Measurements from ENCODE around the gene HDAC4. TPM values are rescaled to one million over a fixed set of nuclear protein-coding genes. Genes with fewer than 3 reads are reported as not detected.

The HDAC4 gene
- total RNA-seq, 1 donor from 2014 or later: 11.8 TPM

DNA sequence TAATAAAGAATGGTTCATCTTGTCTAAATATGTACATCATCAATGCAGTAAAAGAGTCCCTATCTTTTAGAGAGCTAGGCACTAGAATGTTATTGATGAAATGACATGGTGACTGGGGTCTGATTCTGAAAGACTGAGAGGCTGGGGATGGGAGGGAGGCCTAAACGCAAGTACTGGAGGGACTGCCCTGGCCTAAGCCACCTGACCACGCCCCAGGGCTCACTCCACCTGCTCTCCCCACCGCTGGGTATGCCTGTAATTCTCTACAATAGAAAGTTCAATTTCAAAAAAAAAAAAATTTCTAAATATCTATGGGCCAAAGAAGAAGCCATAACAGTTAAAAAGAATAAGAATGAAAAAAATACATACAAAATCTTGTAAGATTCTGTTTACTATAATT lies 194.0 kb downstream of the HDAC4 start:
- Histone ChIP-seq H3K9ac (ENCODE audit: low read length) (no peak overlapping the region), H3K4me2 (ENCODE audit: low read length) (no peak overlapping the region), H3K27me3 (ENCODE audit: insufficient read depth, low read length) (peaks cover 8% of the 10 kb centered on the region), H3K27ac (ENCODE audit: low read depth, low read length) (no peak overlapping the region), H3K4me3 (ENCODE audit: insufficient read depth, low read depth, low read length) (no peak overlapping the region), H2AFZ (ENCODE audit: low read depth, low read length) (no peak overlapping the region), H3K79me2 (ENCODE audit: insufficient read depth, low read length) (no peaks in the 10 kb centered on the region), H3K36me3 (ENCODE audit: insufficient read depth, low read length) (no peaks in the 10 kb centered on the region), H4K20me1 (ENCODE audit: insufficient read depth, low read length) (peaks cover 49% of the 10 kb centered on the region), H3K4me1 (ENCODE audit: insufficient read depth, low read length) (no peaks in the 10 kb centered on the region), H3K9me3 (ENCODE audit: insufficient read depth, low read depth, low read length) (no peaks in the 10 kb centered on the region)
- Mint-ChIP-seq H3K36me3 (ENCODE audit: low read depth, unreplicated experiment) (no peaks in the 10 kb centered on the region), H3K4me1 (ENCODE audit: low read depth, unreplicated experiment) (peaks cover 7% of the 10 kb centered on the region), H3K4me3 (ENCODE audit: unreplicated experiment) (no peak overlapping the region), H3K27me3 (ENCODE audit: low read depth, unreplicated experiment) (no peaks in the 10 kb centered on the region), H3K9me3 (ENCODE audit: unreplicated experiment) (no peaks in the 10 kb centered on the region), H3K27ac (ENCODE audit: unreplicated experiment) (no peak overlapping the region)
- TF ChIP-seq, protein P1, sequence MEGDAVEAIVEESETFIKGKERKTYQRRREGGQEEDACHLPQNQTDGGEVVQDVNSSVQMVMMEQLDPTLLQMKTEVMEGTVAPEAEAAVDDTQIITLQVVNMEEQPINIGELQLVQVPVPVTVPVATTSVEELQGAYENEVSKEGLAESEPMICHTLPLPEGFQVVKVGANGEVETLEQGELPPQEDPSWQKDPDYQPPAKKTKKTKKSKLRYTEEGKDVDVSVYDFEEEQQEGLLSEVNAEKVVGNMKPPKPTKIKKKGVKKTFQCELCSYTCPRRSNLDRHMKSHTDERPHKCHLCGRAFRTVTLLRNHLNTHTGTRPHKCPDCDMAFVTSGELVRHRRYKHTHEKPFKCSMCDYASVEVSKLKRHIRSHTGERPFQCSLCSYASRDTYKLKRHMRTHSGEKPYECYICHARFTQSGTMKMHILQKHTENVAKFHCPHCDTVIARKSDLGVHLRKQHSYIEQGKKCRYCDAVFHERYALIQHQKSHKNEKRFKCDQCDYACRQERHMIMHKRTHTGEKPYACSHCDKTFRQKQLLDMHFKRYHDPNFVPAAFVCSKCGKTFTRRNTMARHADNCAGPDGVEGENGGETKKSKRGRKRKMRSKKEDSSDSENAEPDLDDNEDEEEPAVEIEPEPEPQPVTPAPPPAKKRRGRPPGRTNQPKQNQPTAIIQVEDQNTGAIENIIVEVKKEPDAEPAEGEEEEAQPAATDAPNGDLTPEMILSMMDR (IDR thresholded peaks at IDR 0.05; ENCODE audit: insufficient read depth, low read depth, low read length): no peak
- TF ChIP-seq EZH2 (IDR thresholded peaks at IDR 0.05; ENCODE audit: insufficient read depth, low read length): no peak
- FAIRE-seq (no peak), DNase-seq (ENCODE audit: low read depth) (no peak)

DNA sequence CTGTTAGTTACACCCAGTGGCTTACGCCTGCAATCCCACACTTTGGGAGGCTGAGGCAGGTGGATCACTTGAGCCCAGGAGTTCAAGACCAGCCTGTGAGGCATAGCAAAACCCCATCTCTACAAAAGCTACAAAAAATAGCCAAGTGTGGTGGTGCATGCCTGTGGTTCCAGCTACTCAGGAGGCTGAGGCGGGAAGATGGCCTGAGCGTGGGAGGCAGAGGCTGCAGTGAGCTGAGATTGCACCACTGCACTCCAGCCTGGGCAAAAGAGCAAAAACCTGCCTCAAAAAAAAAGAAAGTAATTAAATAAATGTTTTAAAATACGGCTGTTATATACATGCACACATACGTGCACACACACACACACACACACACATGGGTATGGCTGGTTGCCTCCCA lies 194.8 kb downstream of the HDAC4 start:
- DNase-seq (ENCODE audit: low read depth): no peak
- no peak overlapping the region for H3K9ac ChIP-seq (ENCODE audit: low read length)
- H4K20me1 ChIP-seq (ENCODE audit: insufficient read depth, low read length): peaks cover 43% of the 10 kb centered on the region
- TF ChIP-seq, protein P1 (IDR thresholded peaks at IDR 0.05; ENCODE audit: insufficient read depth, low read depth, low read length): no peak
- no peak for TF ChIP-seq EZH2 (IDR thresholded peaks at IDR 0.05; ENCODE audit: insufficient read depth, low read length)
- no peaks in the 10 kb centered on the region for H3K36me3 ChIP-seq (ENCODE audit: insufficient read depth, low read length)
- no peak for FAIRE-seq
- H3K4me3 ChIP-seq (ENCODE audit: insufficient read depth, low read depth, low read length): no peak overlapping the region
- H3K27ac ChIP-seq (ENCODE audit: low read depth, low read length): no peak overlapping the region
- no peaks in the 10 kb centered on the region for H3K4me1 ChIP-seq (ENCODE audit: insufficient read depth, low read length)
- no peak overlapping the region for H3K4me2 ChIP-seq (ENCODE audit: low read length)
- H3K9me3 Mint-ChIP-seq (ENCODE audit: unreplicated experiment): no peaks in the 10 kb centered on the region
- no peaks in the 10 kb centered on the region for H3K9me3 ChIP-seq (ENCODE audit: insufficient read depth, low read depth, low read length)
- no peak overlapping the region for H3K4me3 Mint-ChIP-seq (ENCODE audit: unreplicated experiment)
- no peaks in the 10 kb centered on the region for H3K79me2 ChIP-seq (ENCODE audit: insufficient read depth, low read length)
- no peaks in the 10 kb centered on the region for H3K4me1 Mint-ChIP-seq (ENCODE audit: low read depth, unreplicated experiment)
- no peaks in the 10 kb centered on the region for H3K36me3 Mint-ChIP-seq (ENCODE audit: low read depth, unreplicated experiment)
- H3K27me3 Mint-ChIP-seq (ENCODE audit: low read depth, unreplicated experiment): no peaks in the 10 kb centered on the region
- no peak overlapping the region for H3K27ac Mint-ChIP-seq (ENCODE audit: unreplicated experiment)
- H3K27me3 ChIP-seq (ENCODE audit: insufficient read depth, low read length): peaks cover 8% of the 10 kb centered on the region
- H2AFZ ChIP-seq (ENCODE audit: low read depth, low read length): no peak overlapping the region

DNA sequence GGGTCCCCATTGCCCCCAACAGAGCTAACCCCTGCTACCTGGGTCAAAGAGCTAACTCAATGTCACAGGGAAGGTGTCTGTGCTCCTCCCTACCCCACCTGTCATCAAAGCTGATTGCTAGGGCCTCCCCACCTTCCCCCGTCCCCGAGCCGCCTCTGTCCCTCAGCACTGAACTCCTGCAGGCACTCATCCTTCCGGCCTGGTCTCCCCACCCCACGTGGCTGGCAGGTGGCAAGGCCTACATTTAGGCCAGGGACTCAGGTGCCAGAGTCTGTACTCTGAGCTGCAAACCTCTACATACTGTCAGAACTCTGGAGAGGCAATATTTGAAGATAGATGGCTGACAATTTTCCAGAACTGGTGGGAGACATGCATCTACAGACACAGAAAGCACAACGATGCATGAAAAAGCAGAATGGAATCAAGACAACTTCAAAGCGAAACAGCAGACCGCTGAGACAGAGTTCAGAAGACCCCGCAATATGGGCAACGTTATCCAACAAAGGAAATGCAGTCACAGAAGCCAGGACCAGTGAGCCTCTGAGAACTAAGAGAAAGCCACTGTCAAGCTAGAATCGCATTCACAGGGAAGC lies 195.8 kb downstream of the HDAC4 start:
- DNase-seq (ENCODE audit: low read depth) (no peak), FAIRE-seq (no peak)
- Histone ChIP-seq H3K9me3 (ENCODE audit: insufficient read depth, low read depth, low read length) (no peaks in the 10 kb centered on the region), H3K4me1 (ENCODE audit: insufficient read depth, low read length) (no peaks in the 10 kb centered on the region), H3K79me2 (ENCODE audit: insufficient read depth, low read length) (no peaks in the 10 kb centered on the region), H3K27ac (ENCODE audit: low read depth, low read length) (no peak overlapping the region), H4K20me1 (ENCODE audit: insufficient read depth, low read length) (peaks cover 35% of the 10 kb centered on the region), H2AFZ (ENCODE audit: low read depth, low read length) (no peak overlapping the region), H3K4me3 (ENCODE audit: insufficient read depth, low read depth, low read length) (no peak overlapping the region), H3K4me2 (ENCODE audit: low read length) (no peak overlapping the region), H3K27me3 (ENCODE audit: insufficient read depth, low read length) (peaks cover 8% of the 10 kb centered on the region), H3K9ac (ENCODE audit: low read length) (no peak overlapping the region), H3K36me3 (ENCODE audit: insufficient read depth, low read length) (no peaks in the 10 kb centered on the region)
- no peaks in the 10 kb centered on the region for H3K9me3 Mint-ChIP-seq (ENCODE audit: unreplicated experiment)
- no peaks in the 10 kb centered on the region for H3K36me3 Mint-ChIP-seq (ENCODE audit: low read depth, unreplicated experiment)
- H3K4me1 Mint-ChIP-seq (ENCODE audit: low read depth, unreplicated experiment): no peaks in the 10 kb centered on the region
- no peaks in the 10 kb centered on the region for H3K27me3 Mint-ChIP-seq (ENCODE audit: low read depth, unreplicated experiment)
- no peak overlapping the region for H3K27ac Mint-ChIP-seq (ENCODE audit: unreplicated experiment)
- H3K4me3 Mint-ChIP-seq (ENCODE audit: unreplicated experiment): no peak overlapping the region
- no peak for TF ChIP-seq EZH2 (IDR thresholded peaks at IDR 0.05; ENCODE audit: insufficient read depth, low read length)
- TF ChIP-seq, protein P1 (IDR thresholded peaks at IDR 0.05; ENCODE audit: insufficient read depth, low read depth, low read length): no peak
